Endothelial cell of hepatic sinusoid (primary cell): ENCODE data around the gene TLR4.

Experiments used
- in situ Hi-C: cut with HindIII; loops from 2 replicates; pipeline ENCODE4 v1.10.0; 2017; ENCODE audit warnings: low sequenced_read_pairs

TLR4 gene

GRCh38 chr9:117704024-117704575, at the start of gene TLR4:
TSS of gene TLR4 (plus strand) at chr9:117704403. CDS start at chr9:117704473, 70 bp downstream.
- in situ Hi-C loops = loop anchor here (5.0 to 10.0 kb wide), 2 partner anchors 61 to 83 kb away; no protein-coding TSS in a partner anchor

GRCh38 chr9:117656002-117656401, 48.2 kb upstream of the TLR4 start:
- in situ Hi-C loops = no loop called here

GRCh38 chr9:117662651-117663050, 41.6 kb upstream of the TLR4 start:
- in situ Hi-C loops = no loop called here

- in situ Hi-C loops = no loop called here
These were observed 39.8 kb upstream of the TLR4 start for GRCh38 chr9:117664419-117664818.

GRCh38 chr9:117665601-117666385, 38.4 kb upstream of the TLR4 start:
- in situ Hi-C loops = no loop called here

- in situ Hi-C loops = no loop called here
These were observed 32.7 kb upstream of the TLR4 start for GRCh38 chr9:117671468-117671867.

GRCh38 chr9:117672369-117672768, 31.8 kb upstream of the TLR4 start:
- in situ Hi-C loops = no loop called here

GRCh38 chr9:117677572-117677971, 26.6 kb upstream of the TLR4 start:
- in situ Hi-C loops = no loop called here

- in situ Hi-C loops = no loop called here
These were observed 25.3 kb upstream of the TLR4 start for GRCh38 chr9:117678871-117679270.

GRCh38 chr9:117679416-117679815, 24.8 kb upstream of the TLR4 start:
- in situ Hi-C loops = no loop called here

- in situ Hi-C loops = no loop called here
These were observed 22.3 kb upstream of the TLR4 start for GRCh38 chr9:117681888-117682287.

- in situ Hi-C loops = no loop called here
These were observed 21.1 kb upstream of the TLR4 start for GRCh38 chr9:117682955-117683710.

- in situ Hi-C loops = no loop called here
These were observed 16.7 kb upstream of the TLR4 start for GRCh38 chr9:117687532-117687931.

GRCh38 chr9:117691367-117691766, 12.8 kb upstream of the TLR4 start:
- in situ Hi-C loops = no loop called here

GRCh38 chr9:117696154-117696553, 8.0 kb upstream of the TLR4 start:
- in situ Hi-C loops = no loop called here

GRCh38 chr9:117697046-117697445, 7.2 kb upstream of the TLR4 start:
- in situ Hi-C loops = no loop called here

- in situ Hi-C loops = loop anchor here (5.0 to 10.0 kb wide), 2 partner anchors 61 to 84 kb away; no protein-coding TSS in a partner anchor
These were observed 666 bp upstream of the TLR4 start for GRCh38 chr9:117703537-117703936.

GRCh38 chr9:117704597-117704996, 394 bp downstream of the TLR4 start:
- in situ Hi-C loops = loop anchor here (5.0 to 10.0 kb wide), 2 partner anchors 60 to 83 kb away; no protein-coding TSS in a partner anchor

GRCh38 chr9:117705386-117705785, 1.2 kb downstream of the TLR4 start:
- in situ Hi-C loops = loop anchor here (10.0 kb wide), 1 partner anchor 59 kb away; no protein-coding TSS in a partner anchor

GRCh38 chr9:117706421-117707116, 2.4 kb downstream of the TLR4 start:
- in situ Hi-C loops = loop anchor here (10.0 kb wide), 1 partner anchor 58 kb away; no protein-coding TSS in a partner anchor

- in situ Hi-C loops = loop anchor here (10.0 kb wide), 1 partner anchor 57 kb away; no protein-coding TSS in a partner anchor
These were observed 3.4 kb downstream of the TLR4 start for GRCh38 chr9:117707561-117707960.
